Parathyroid adenoma (tissue), 2 donors: ENCODE data around the gene NOTCH1.

Source experiments
- H2AFZ ChIP-seq: fragments of 300-600 bp; sonication (generic); one replicate; pipeline ENCODE4 v1.7.0; 2017; ENCODE audit warnings: antibody characterized with exemption, mild to moderate bottlenecking
- H3K27ac ChIP-seq: fragments of 300-600 bp; sonication (generic); one replicate; pipeline ENCODE4 v1.7.0; 2017
- H3K27me3 ChIP-seq: fragments of 300-600 bp; sonication (generic); one replicate; pipeline ENCODE4 v1.7.0; 2017; ENCODE audit warnings: low read length; ENCODE audit not compliant: control insufficient read depth, insufficient read depth
- H3K36me3 ChIP-seq: fragments of 300-600 bp; sonication (generic); one replicate; pipeline ENCODE4 v1.7.0; 2017; ENCODE audit warnings: low read length; ENCODE audit not compliant: control insufficient read depth, insufficient read depth
- H3K4me1 ChIP-seq: fragments of 300-600 bp; sonication (generic); one replicate; pipeline ENCODE4 v1.7.0; 2017; ENCODE audit warnings: control low read depth
- H3K4me2 ChIP-seq: fragments of 300-600 bp; sonication (generic); one replicate; pipeline ENCODE4 v1.7.0; 2017; ENCODE audit warnings: low read length
- H3K4me3 ChIP-seq: fragments of 300-600 bp; sonication (generic); one replicate; pipeline ENCODE4 v1.7.0; 2017; ENCODE audit warnings: low read depth, low read length
- H3K79me2 ChIP-seq: fragments of 300-600 bp; sonication (generic); one replicate; pipeline ENCODE4 v1.7.0; 2017; ENCODE audit warnings: control low read depth
- H3K9ac ChIP-seq: fragments of 300-600 bp; sonication (generic); one replicate; pipeline ENCODE4 v1.7.0; 2017; ENCODE audit warnings: mild to moderate bottlenecking
- H3K9me3 ChIP-seq: fragments of 300-600 bp; sonication (generic); one replicate; pipeline ENCODE4 v1.7.0; 2017; ENCODE audit warnings: low read length; ENCODE audit not compliant: control insufficient read depth
- CTCF ChIP-seq: fragments of 300-600 bp; sonication (generic); IDR thresholded peaks from one replicate; pipeline ENCODE4 v1.7.0; 2017; ENCODE audit warnings: antibody characterized with exemption, mild to moderate bottlenecking
- donor health status: primary hyperparathyroidism.

The NOTCH1 gene

GRCh38 chr9:136495238-136495800 lies 50.5 kb downstream of the NOTCH1 start:
- no peak overlapping the region for H3K4me2 ChIP-seq
- H3K4me3 ChIP-seq = no peak overlapping the region
- H3K4me1 ChIP-seq = no peaks in the 10 kb centered on the region
- H3K27ac ChIP-seq = no peak overlapping the region
- no peak overlapping the region for H3K9ac ChIP-seq
- H3K79me2 ChIP-seq = no peaks in the 10 kb centered on the region
- no peak for TF ChIP-seq CTCF
- H2AFZ ChIP-seq = no peak overlapping the region
- H3K9me3 ChIP-seq = no peaks in the 10 kb centered on the region
- no peaks in the 10 kb centered on the region for H3K27me3 ChIP-seq
- no peaks in the 10 kb centered on the region for H3K36me3 ChIP-seq

- Histone ChIP-seq H3K9me3 (no peaks in the 10 kb centered on the region), H3K9ac (no peak overlapping the region), H3K79me2 (no peaks in the 10 kb centered on the region), H3K27ac (no peak overlapping the region), H2AFZ (no peak overlapping the region), H3K4me3 (no peak overlapping the region), H3K36me3 (no peaks in the 10 kb centered on the region), H3K4me1 (no peaks in the 10 kb centered on the region), H3K27me3 (no peaks in the 10 kb centered on the region), H3K4me2 (no peak overlapping the region)
- TF ChIP-seq CTCF = no peak
Measured at GRCh38 chr9:136494531-136495215, 51.2 kb downstream of the NOTCH1 start.

- Histone ChIP-seq H3K27me3 (no peaks in the 10 kb centered on the region), H3K4me2 (no peak overlapping the region), H3K4me1 (no peaks in the 10 kb centered on the region), H2AFZ (no peak overlapping the region), H3K4me3 (no peak overlapping the region), H3K9me3 (no peaks in the 10 kb centered on the region), H3K9ac (no peak overlapping the region), H3K36me3 (no peaks in the 10 kb centered on the region), H3K27ac (no peak overlapping the region), H3K79me2 (no peaks in the 10 kb centered on the region)
- no peak for TF ChIP-seq CTCF
Measured at GRCh38 chr9:136494012-136494411, 51.8 kb downstream of the NOTCH1 start.

GRCh38 chr9:136493567-136493971 lies 52.3 kb downstream of the NOTCH1 start:
- Histone ChIP-seq H3K27ac (no peak overlapping the region), H3K9me3 (no peaks in the 10 kb centered on the region), H3K4me2 (no peak overlapping the region), H3K9ac (no peak overlapping the region), H2AFZ (no peak overlapping the region), H3K36me3 (no peaks in the 10 kb centered on the region), H3K79me2 (no peaks in the 10 kb centered on the region), H3K4me3 (no peak overlapping the region), H3K27me3 (no peaks in the 10 kb centered on the region), H3K4me1 (no peaks in the 10 kb centered on the region)
- TF ChIP-seq CTCF = no peak
